Stimulated activated CD4-positive, alpha-beta T cell treated with anti-CD3 and anti-CD28 coated beads, Interleukin-12 subunit alpha, Interleukin-12 subunit beta, amount 100 ng/mL, for 4 hours (primary cell): ENCODE measurements around the gene CYSLTR2.

ENCODE experiments used
- DNase-seq: peaks from one replicate; pipeline ENCODE4 v3.0.0-alpha.2; 2020

The CYSLTR2 gene, protein sequence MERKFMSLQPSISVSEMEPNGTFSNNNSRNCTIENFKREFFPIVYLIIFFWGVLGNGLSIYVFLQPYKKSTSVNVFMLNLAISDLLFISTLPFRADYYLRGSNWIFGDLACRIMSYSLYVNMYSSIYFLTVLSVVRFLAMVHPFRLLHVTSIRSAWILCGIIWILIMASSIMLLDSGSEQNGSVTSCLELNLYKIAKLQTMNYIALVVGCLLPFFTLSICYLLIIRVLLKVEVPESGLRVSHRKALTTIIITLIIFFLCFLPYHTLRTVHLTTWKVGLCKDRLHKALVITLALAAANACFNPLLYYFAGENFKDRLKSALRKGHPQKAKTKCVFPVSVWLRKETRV

DNA sequence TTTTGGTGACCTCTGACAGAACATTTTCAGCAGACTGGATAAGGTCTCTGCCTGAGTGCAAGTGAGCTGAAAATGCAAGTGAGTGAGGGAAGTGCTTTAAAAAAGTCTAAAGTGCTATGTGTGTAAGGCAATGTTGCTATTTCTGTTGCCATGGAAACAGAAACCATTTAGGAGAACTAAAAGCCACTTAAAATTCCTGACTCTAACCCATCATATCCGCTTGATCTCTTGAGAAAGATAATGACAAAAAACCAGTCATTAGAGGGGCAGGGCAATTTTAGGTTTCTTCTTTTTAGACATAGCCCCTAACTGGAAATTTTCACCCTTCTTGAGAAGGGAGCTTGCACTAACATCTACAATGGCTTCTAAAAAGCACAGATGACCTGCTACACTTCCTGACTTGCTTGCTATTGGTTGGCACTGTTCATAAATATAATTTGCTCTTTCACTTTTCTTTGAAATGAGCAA lies at the start of gene CYSLTR2:
Gene CYSLTR2, plus strand, starts transcription at position 458 of the 468 bp plus-strand sequence. CDS start 52,889 bp downstream, outside the sequence.
- no peak for DNase-seq

DNA sequence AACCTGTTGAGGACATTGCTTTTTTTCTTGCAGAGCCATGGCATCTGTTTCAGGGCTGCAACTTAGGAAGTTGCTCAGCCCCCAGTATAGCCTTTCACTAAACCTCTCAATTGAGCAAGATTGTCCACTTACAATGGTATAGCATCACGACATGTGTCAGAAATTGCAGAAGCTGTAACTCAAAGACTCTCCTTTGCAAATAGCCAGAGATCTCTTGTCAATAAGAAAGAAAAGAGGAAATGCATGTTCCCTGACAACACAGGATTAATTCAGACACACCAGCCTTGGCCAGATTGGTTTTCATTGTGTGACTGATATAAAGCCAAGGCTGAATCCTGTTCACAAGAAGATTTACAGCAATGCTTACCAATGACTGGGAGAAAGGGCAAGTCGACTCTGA lies 38.7 kb upstream of the CYSLTR2 start:
- DNase-seq: no peak

DNA sequence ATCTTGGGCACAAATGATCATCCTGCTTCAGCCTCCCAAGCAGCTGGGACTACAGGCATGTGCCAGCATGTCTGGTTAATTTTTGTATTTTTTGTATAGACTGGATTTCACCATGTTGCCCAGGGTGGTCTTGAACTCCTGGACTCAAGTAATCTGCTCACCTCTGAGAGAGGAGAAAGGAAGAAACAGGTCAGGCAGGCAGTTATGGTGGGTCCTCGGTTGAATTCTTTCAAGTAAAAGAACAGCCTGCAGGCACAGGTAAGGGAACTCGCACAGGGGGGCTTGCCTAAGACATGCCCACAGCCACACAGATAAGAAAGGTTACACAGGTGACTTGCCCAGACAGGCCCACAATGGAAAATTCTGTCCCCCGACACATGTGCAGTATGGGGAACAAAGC lies 34.8 kb upstream of the CYSLTR2 start:
- DNase-seq: no peak

DNA sequence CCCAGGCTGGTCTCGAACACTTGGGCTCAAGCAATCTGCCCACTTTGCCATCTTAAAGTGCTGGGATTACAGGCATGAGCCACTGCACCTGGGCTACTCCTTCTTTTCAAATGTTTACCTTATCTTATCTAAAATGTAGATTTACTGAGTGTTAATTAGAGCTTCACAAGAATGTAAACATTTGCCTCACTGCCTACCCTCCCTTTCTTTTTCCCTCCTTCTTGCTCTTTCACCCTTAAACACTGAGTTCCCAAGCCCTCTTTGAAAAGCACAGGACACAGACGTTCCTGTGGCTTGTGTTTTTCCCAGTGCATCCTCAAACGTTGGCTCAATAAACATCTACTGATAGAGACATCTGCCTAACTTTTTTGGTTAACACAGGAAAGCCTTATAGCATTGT lies 32.7 kb upstream of the CYSLTR2 start:
- no peak for DNase-seq

DNA sequence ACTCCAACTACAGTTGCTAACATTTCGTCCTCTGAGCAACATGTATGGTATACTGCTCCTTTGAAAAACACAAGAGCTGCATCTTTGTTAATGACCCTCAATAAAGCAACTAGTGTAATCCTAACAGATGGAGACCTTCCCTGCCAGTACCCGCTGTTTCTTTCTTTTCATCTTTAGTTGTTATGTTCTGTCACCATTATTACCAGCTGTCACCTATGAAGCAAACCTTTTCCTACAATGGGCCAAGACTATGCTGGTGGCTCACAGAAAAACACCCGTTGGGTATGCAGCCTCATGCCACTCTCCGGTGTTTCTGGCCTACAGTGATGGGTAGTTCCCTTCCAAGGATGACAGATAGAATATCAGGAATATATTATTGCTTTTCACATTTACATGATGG lies 29.7 kb upstream of the CYSLTR2 start:
- DNase-seq: no peak

DNA sequence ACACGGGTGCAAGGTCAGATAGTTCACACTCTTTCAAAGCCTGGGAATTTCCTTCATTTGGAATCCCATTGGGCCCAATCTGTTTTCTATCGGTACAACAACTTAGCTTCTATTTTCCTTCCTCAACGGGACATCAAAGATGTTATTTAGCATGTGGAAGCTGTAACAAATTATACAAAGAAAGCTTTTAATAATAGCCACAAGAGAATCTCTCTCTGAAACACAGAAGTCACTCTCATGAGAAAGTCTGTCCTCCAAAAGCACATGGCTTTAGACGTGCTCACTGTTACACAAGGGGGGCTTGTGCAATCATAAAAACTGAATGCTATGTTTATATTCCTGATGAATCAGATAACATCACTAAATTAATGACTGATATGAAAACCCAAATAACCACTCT lies 28.9 kb upstream of the CYSLTR2 start:
- no peak for DNase-seq

DNA sequence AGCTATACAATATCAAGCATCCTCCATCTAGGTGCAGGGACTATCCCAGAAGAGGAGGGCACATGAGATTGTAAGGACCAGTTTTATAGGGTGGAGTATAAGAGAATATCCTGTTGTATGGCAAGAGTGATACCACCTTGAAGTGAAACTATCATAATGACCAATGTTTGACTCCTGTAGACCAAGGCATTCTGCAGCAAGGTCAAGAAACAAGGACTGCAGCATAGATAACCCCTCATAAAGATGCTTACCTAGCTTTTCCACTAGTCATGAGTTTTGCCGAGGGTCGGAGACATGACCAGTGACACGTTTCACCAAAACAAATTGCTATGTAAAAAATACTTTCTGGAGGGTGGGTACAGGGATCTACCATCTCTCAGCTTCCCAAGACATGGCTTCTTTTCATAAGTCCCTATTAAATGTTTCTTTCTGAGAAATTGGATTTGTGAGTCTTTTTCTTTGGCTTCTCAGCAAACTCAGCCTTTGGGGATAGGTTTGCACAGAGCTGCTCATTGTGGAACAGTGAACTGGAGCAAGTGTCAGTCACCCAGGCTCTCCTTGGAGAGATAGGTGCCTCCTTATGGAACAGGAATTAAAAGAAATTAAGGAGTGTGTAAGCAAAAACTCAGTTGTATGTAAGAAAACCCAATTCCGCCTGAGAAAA lies 28.2 kb upstream of the CYSLTR2 start:
- no peak for DNase-seq

DNA sequence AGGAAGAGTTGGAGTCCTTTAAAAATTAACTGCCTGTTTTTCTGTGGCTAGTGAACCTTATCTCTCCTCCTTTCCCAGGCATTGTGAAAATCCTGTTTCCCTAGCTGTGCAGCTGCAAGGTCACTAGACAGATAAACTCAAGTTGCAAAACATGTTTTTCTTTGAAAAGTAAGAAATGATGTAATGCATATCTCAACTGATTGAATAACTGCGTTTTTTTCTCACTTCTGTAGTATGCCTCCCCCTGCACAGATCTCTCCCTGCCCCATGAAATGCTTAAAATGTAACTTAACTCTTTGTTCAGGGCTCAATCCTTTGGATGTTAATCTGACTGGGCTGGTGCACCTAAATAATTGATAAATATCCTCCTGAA lies 27.7 kb upstream of the CYSLTR2 start:
- DNase-seq: no peak

DNA sequence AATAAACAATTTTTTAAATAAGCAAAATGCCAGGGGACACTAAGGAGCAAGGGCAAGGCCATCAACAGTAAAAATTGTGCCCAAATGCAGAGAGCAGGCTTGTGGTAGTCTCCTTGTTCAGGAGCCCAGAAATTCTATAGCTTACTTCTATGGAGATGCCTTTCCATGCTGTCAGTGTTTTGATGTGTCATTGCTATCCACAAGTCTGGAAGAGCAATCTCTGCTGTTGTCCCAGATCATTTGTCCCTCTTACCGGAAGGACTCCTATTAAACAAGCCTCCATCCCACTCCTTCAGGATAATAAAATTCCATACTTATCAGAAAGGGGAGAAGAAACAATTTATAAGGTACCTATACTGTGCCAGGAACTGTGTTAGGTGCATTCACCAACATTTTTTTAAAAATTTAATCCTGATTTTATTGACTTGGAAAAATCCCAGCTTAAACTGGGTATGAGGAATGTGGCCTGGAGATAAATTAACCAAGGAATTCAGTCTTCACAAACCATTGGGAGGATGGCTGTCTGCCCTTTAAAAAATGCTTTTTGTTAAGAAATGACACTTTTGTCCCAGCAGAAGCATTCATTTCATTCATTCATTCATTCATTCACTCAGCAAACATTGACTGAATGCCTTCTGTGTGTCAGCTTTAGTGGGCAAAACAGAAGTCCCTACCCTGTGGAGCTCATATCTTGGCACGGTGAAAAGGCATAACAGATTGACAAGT lies 26.8 kb upstream of the CYSLTR2 start:
- no peak for DNase-seq

DNA sequence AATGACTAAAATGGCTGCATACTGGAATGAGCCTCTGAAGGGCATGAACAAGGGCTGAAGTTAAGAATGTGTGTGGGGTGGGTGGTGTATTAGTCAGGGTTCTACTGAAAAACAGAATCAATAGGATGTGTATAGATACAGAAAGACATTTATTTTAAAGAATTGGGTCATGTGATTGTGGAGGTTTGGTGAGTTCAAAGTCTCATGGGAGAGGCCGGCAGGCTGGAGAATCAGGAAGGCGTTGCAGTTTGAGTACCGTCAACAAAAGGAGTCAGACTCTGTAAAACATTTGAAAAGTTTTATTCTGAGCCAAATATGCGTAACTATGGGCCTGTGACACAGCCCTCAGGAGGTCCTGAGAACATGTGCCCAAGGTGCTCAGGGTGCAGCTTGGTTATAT lies 24.5 kb upstream of the CYSLTR2 start:
- no peak for DNase-seq

DNA sequence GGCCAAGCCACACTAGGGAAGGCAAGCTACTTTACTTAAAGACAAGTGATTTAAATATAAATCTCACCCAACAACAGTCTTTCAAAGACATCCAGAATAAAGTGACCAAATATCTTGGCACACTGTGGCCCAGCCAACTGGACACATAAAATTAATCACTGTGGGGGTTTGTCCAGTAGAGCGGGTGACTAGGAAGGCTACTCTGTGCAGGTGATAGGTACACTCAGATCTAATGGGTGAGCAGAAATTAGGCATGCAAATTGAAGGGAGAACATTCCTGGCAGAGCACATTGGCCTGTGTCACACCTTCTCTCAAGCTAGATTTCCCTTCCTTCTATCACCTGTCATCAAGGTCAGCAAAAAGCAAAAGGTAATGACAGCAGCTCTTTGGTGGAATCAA lies 23.4 kb upstream of the CYSLTR2 start:
- DNase-seq: no peak

DNA sequence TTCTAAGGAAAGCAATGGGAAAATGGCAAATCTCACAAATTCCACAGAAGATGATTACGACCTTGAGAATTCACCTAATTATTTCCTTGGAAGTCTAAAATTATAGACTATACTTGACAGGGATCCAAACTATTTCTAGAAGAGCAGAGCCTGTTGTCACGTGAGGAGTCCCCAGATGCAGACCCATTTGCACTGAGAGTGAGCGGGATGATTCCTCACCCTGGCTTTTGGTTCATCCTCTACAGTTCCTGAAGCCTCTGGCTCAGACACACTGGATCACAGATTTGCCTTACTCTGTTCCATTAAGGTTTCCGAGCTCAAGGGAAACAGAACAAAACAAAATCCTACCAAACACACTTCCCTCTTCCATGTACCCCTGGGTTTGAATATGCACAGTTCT lies 23.0 kb upstream of the CYSLTR2 start:
- DNase-seq: no peak

DNA sequence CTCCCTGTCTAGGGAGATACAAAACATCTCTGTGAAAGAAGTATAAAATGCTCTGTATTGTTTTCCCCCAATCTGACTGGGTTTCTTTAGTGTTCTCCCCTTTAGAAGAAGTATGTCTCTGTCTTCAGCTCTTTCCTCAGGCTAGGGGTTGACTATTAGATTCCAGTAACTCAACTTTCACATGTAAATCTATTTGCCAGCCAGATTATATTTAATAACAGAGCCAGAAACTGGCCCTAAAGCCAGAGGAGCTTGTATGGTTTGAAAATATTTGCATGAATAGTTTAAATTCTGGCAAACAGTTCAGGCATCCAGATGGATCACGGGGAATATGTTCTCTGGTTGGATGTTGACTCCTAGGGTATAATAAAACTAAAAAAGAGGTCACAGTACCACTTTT lies 22.3 kb upstream of the CYSLTR2 start:
- DNase-seq: no peak

DNA sequence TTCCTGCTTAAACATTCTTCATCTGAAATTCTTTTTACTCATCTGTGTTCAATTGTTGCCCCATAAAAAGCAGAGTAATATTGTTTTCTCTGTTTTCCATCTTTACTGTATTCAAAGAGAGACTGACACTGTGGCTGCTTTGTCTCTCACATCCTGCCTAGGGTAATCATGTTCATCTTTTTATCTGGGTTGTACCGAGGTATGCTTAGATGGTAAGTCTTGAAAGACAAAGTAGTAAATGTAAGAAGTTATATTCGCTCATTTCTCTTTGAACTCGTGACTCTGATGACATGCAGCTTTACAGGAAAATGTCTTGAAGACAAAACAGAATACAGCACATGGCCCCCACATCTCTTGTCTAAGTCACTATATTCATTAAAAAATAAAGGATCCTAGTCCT lies 20.0 kb upstream of the CYSLTR2 start:
- DNase-seq: no peak

DNA sequence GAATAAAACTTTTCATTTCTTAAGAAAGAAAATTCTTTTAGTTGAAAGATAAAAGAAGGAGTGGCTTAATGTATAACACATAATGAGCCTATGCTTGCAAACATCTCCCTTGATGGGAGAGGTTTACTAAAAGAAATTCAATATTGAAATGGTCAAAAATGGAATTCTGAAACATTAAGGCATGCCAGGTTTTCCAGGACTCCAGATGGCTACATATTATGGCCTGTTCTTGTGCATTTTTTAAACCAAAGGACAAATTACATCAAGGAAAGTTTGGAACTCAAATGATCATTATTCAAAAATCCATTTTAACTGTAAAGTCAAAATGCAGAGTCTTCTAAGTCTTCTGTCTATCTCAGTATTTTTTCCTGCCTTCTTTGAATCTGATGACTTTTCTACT lies 19.1 kb upstream of the CYSLTR2 start:
- no peak for DNase-seq

DNA sequence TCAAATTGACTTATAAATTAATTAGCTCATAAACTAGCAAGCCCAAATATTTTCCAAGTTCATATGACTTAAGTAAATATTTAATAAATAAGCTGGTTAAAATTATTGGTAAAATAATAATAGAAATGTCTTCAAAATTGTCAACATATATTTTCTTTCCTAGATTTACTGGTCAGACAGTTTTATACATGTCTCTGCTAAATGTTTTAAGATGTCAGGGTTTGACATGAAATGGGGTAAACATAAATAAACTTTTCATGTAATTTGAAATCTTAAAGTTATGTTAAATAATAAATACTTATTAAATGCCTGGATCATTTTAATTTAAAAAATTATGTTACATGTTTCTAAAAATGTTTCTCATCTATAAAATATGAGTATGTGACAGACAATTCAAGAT lies 18.3 kb upstream of the CYSLTR2 start:
- DNase-seq: no peak

DNA sequence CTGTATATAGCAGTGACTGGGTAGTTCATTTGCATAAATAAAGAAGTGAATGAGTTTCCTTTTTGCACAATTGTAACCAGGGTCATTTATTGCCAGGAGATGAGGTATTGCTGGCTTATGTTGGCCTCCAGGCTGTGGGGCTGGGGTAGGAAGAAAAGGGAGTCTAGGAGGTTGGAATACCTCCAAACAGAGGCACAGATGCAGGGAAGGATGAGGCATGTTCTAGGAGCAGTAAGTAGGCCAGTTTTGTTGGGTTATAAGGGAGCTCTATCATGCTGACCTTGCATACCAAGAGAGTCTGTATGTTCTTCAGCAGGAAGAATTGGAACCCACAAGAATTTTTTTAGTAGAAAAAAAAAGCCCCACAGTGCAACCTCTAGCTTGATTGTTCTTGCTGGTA lies 17.2 kb upstream of the CYSLTR2 start:
- no peak for DNase-seq

DNA sequence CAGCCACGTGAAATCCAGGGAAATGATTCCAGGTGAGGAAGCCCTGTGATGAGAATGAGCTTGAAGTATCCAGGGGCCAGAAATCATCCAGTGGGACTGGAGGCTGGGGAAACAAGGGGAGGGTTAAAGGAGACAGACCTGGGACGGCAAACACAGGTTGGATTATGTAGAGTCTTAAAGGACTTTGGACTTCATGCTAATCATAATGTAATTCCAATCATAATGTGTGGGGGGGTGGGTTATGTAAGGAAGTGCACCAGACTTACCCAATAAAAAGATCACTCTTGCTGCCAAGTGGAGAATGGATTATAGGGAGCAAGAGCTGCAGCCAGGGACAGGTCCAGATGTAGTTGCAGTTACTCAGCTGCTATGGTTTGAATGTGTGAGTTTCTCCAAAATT lies 16.1 kb upstream of the CYSLTR2 start:
- no peak for DNase-seq

DNA sequence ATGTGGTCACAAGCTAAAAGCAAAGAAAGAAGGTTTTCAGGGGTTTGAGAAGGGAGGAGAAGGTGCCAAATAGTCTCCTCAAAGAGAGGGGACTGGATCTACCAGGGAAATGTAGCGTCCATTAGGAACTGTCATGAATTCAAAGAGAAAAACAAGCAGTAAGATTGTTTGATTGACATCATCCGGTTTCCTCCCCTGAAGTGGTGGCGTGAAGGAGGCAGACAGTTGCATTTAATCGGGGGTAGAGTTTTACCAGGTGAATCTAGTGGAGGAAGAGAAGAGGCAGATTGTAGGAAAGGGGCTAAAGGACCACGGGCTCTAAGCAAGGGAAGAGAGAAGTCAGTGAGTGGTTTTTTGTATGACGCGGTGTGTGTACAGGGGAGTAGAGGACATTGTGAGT lies 13.0 kb upstream of the CYSLTR2 start:
- no peak for DNase-seq

DNA sequence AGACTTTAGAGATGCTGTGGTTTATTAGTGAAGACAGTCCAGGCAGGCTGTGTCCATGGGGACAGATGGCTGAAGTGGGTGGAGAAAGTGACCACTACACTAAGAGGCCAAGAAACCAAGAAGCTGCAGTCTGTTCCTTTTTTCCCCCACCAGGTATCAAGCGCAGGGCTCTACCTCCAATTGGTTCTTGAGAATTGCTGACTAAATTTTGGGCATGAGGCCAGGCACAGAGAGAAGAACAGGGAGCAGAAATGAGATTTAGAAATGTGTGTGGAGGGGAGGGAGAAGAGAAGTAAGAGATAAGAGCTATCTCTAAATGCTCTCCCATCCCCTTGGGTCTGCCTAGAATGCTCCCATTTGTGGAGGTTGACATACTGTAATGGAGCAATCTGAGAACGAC lies 12.3 kb upstream of the CYSLTR2 start:
- no peak for DNase-seq

DNA sequence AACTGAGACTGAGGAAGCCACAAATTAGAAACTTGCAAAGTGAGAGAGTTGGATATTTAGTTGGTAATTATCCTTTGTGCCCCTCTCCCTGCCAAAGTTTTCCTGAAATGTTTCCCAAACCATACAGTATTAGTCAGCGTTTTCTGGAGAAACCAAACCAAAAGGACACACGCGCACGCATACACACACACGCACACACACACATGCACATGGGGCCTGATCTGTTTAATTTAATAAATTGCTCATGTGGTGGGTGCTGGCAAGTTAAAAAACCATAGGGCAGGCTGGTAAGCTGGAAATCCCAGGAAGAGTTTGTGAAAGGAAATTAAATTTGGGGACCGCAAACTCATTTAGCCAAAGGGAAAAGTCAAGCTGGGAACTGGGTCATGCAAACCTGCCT lies 11.7 kb upstream of the CYSLTR2 start:
- DNase-seq: no peak

DNA sequence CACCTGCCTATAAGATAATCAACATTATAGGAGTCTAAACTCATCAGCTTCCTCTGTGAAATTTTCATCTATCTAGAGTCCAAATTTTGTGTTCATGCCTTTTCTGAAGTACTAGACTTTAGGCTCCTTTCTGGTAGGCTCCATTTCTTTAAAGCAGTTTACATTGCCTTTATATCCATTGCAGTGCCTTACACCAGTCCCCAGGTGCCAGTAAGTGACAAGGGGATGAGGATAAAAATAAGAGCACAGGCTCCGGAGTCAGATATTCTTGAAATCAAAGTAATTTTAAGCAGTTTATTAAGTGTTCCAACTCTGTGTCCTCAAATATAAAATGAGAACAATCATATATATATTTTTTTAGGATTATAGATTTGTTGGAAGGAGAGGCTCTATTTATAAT lies 10.6 kb upstream of the CYSLTR2 start:
- DNase-seq: no peak

DNA sequence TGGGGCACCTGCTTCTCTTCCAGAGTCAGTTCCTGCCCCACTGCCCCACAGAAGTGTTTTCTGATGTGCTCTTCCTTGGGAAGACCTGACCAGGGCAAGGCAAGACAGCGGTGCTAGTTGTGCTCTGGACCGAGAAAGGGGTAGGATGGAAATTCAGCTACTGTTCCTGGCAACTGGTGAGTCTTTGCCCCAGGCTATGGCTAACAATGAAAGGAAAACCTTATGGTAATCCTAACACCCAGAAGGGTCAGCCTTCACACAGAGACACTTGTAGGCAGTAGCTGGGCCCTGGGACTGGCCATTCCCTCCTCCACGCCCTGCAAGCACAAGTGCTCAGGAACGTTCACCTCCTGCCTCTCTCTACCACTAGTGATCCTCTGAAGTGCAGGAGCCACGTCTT lies 9.6 kb upstream of the CYSLTR2 start:
- no peak for DNase-seq

DNA sequence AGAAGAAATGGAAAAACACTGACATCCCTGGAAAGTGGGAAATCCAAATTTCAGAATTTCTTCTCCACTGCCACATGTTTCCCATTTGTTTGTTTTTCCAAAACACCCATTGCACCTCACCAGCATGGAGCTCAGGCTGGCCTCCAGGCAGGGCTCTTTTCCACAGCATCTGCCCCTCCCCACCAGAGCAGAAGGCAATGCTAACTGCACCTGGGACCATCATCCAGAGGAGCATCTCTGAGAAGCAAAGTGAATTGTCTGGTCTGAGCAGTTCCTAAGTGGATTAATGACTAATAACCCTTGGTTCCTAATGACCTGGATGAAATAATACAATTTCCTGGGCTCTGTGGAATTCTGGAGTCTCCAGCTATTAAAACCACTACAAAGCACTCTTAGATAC lies 8.8 kb upstream of the CYSLTR2 start:
- no peak for DNase-seq
